HepG2 (cell line): ENCODE results near the gene KATNA1. TPM values are rescaled to one million over a fixed set of nuclear protein-coding genes. Genes with fewer than 3 reads are reported as not detected.

Experiments
- ATAC-seq: fragments of 200-7000 bp; cut with Tn5 transposase; 3 replicates; pipeline ENCODE4 v1.9.1; 2020; ENCODE audit warnings: mild to moderate bottlenecking, moderate library complexity
- BruUV-seq: library from RNA; stranded (reverse); fragments of 400-500 nt; replicated peaks from 2 replicates; lab custom pipeline; 2021; lab: Mats Ljungman, UMichigan
- CTCF ChIA-PET: fragments of 300-600 bp; formaldehyde crosslinking; extraction: SDS; loops from one replicate; lab custom pipeline; 2021; ENCODE audit warnings: low total read pairs, inconsistent platforms, low intra/inter-chr PET ratio; lab: Yijun Ruan, JAX
- POLR2A ChIA-PET: fragments of 350-600 bp; sonication (Branson Sonifier 250); formaldehyde crosslinking; loops from one replicate; lab custom pipeline; 2020; ENCODE audit warnings: antibody characterized with exemption, inconsistent platforms; lab: Yijun Ruan, JAX
- DNase-seq: peaks from one replicate; pipeline ENCODE4 v3.0.0-alpha.2; 2015; ENCODE audit warnings: low spot score
- FAIRE-seq: peaks from 3 replicates; lab custom pipeline; 2011; peaks lifted over from hg19 to GRCh38; lab: Jason Lieb, UNC
- H2AFZ ChIP-seq: one replicate; pipeline ENCODE4 v1.6.1; 2011; ENCODE audit warnings: low read length, inconsistent platforms
- H3K27ac ChIP-seq: fragments of 300-600 bp; 3 replicates; pipeline ENCODE4 v1.8.0; 2011; ENCODE audit warnings: mixed run types, mild to moderate bottlenecking, mixed read lengths, low read length, inconsistent platforms; ENCODE audit not compliant: insufficient read depth; ENCODE audit errors: extremely low read length
- H3K27me3 ChIP-seq, 2 experiments: fragments of 200-600 bp in 1 of 2; 2 replicates in 1 of 2; 3 replicates in 1 of 2; pipeline versions ENCODE4 v1.6.0 to v1.8.0; 2011; ENCODE audit warnings: low read length in 2 of 2, mild to moderate bottlenecking in 2 of 2, moderate library complexity in 2 of 2, inconsistent platforms in 1 of 2; ENCODE audit not compliant: insufficient read depth in 2 of 2, control insufficient read depth in 1 of 2
- H3K36me3 ChIP-seq, 2 experiments: fragments of 200-600 bp in 1 of 2; replicated peaks in 1 of 2; 2 replicates in 1 of 2; 3 replicates in 1 of 2; pipeline versions ENCODE4 v1.5.1 to v1.8.0; 2011; ENCODE audit warnings: low read length in 2 of 2, inconsistent platforms in 1 of 2; ENCODE audit not compliant: insufficient read depth in 2 of 2, control insufficient read depth in 1 of 2
- H3K4me1 ChIP-seq: 2 replicates; pipeline ENCODE4 v1.5.1; 2012; ENCODE audit warnings: low read length, inconsistent platforms; ENCODE audit not compliant: insufficient read depth
- H3K4me2 ChIP-seq: 2 replicates; pipeline ENCODE4 v1.6.0; 2011; ENCODE audit warnings: low read depth, low read length, inconsistent platforms
- H3K4me3 ChIP-seq, 3 experiments: fragments of 200-600 bp in 1 of 3; sonication (generic), shearing (Covaris generic) in 1 of 3; replicated peaks in 1 of 3; 2 replicates each; pipeline ENCODE4 v1.5.1; 2011 to 2016; ENCODE audit warnings: low read length in 3 of 3, inconsistent platforms in 2 of 3, low read depth in 2 of 3, mild to moderate bottlenecking in 2 of 3, control low read depth in 1 of 3, mixed read lengths in 1 of 3; ENCODE audit not compliant: insufficient read depth in 1 of 3
- H3K79me2 ChIP-seq: one replicate; pipeline ENCODE4 v1.6.1; 2011; ENCODE audit warnings: low read length, inconsistent platforms; ENCODE audit not compliant: insufficient read depth
- H3K9ac ChIP-seq: 2 replicates; pipeline ENCODE4 v1.6.0; 2011; ENCODE audit warnings: mild to moderate bottlenecking, low read depth, low read length, inconsistent platforms; ENCODE audit not compliant: insufficient read depth
- H3K9me3 ChIP-seq: 2 replicates; pipeline ENCODE4 v1.5.1; 2012; ENCODE audit warnings: mild to moderate bottlenecking, low read length
- H4K20me1 ChIP-seq: 2 replicates; pipeline ENCODE4 v1.6.0; 2011; ENCODE audit warnings: inconsistent platforms, mild to moderate bottlenecking, low read length, moderate library complexity; ENCODE audit not compliant: insufficient read depth
- DNMT3B ChIP-seq: conservative IDR thresholded peaks from 2 replicates; pipeline ENCODE4 v1.6.1; 2016; ENCODE audit warnings: missing biosample characterization, control low read depth
- FOSL1 ChIP-seq: sonication (generic); formaldehyde crosslinking; IDR thresholded peaks from 2 replicates; pipeline ENCODE4 v1.9.0; 2021; ENCODE audit warnings: missing genetic modification reagents, borderline replicate concordance
- GPN1 ChIP-seq: sonication (generic); formaldehyde crosslinking; IDR thresholded peaks from 2 replicates; pipeline ENCODE4 v1.5.1; 2020; ENCODE audit warnings: missing genetic modification reagents, borderline replicate concordance
- GTF2F1 ChIP-seq: fragments of 150-350 bp; IDR thresholded peaks from 2 replicates; pipeline ENCODE4 v1.6.1; 2014; ENCODE audit warnings: low read length
- KLF6 ChIP-seq: IDR thresholded peaks from 2 replicates; pipeline ENCODE4 v1.8.0; 2016; ENCODE audit warnings: missing biosample characterization, missing genetic modification reagents
- RCOR2 ChIP-seq: IDR thresholded peaks from 2 replicates; pipeline ENCODE4 v1.6.1; 2016; ENCODE audit warnings: missing biosample characterization, missing genetic modification reagents
- RERE ChIP-seq: IDR thresholded peaks from 2 replicates; pipeline ENCODE4 v1.6.1; 2016; ENCODE audit warnings: low read depth, missing genetic modification reagents, missing compliant biosample characterization
- RFX3 ChIP-seq: IDR thresholded peaks from 2 replicates; pipeline ENCODE4 v1.6.1; 2016; ENCODE audit warnings: missing biosample characterization, missing genetic modification reagents
- SIX4 ChIP-seq: sonication (generic); formaldehyde crosslinking; IDR thresholded peaks from 2 replicates; pipeline ENCODE4 v1.4.0; 2020; ENCODE audit warnings: missing genetic modification reagents
- SMAD3 ChIP-seq: sonication (generic); formaldehyde crosslinking; IDR thresholded peaks from 2 replicates; pipeline ENCODE4 v1.4.0; 2020; ENCODE audit warnings: missing genetic modification reagents
- TBL1XR1 ChIP-seq: fragments of 150-350 bp; IDR thresholded peaks from 2 replicates; pipeline ENCODE4 v1.6.1; 2014; ENCODE audit warnings: borderline replicate concordance, low read length; ENCODE audit not compliant: partially characterized antibody
- TGIF2 ChIP-seq: IDR thresholded peaks from 2 replicates; pipeline ENCODE4 v1.6.1; 2016; ENCODE audit warnings: control low read depth, missing compliant biosample characterization
- TSC22D2 ChIP-seq: sonication (generic); formaldehyde crosslinking; IDR thresholded peaks from 2 replicates; pipeline ENCODE4 v1.5.1; 2020; ENCODE audit warnings: missing genetic modification reagents, mild to moderate bottlenecking, borderline replicate concordance
- ZNF460 ChIP-seq: sonication (generic); formaldehyde crosslinking; IDR thresholded peaks from 2 replicates; pipeline ENCODE4 v1.5.1; 2020; ENCODE audit warnings: missing genetic modification reagents, mild to moderate bottlenecking, borderline replicate concordance
- ZNF674 ChIP-seq: sonication (generic); formaldehyde crosslinking; IDR thresholded peaks from 2 replicates; pipeline ENCODE4 v1.5.0; 2020; ENCODE audit warnings: low read depth, mild to moderate bottlenecking, missing genetic modification reagents
- ZNF703 ChIP-seq: sonication (generic); formaldehyde crosslinking; IDR thresholded peaks from 2 replicates; pipeline ENCODE4 v1.5.1; 2020; ENCODE audit warnings: missing genetic modification reagents, mild to moderate bottlenecking, moderate library complexity, borderline replicate concordance
- ZNF724P ChIP-seq: sonication (generic); formaldehyde crosslinking; IDR thresholded peaks from 2 replicates; pipeline ENCODE4 v1.8.0; 2022; ENCODE audit warnings: missing genetic modification reagents, borderline replicate concordance
- WGBS: methylation state at CpG from one replicate; pipeline ENCODE4 v1.1.6; 2017; ENCODE audit warnings: low lambda C conversion rate; 5-methylcytosine and 5-hydroxymethylcytosine counted together
- in situ Hi-C: cut with HindIII; loops from 2 replicates; pipeline ENCODE4 v1.10.0; 2017; ENCODE audit warnings: low pct_unique_long_range_greater_than_20kb; ENCODE audit not compliant: extremely low pct_ligation_motif_present
- intact Hi-C: fragments of 100-400 bp; cut with micrococcal nuclease; formaldehyde crosslinking; loops from one replicate; pipeline ENCODE4 v1.10.0; 2022; ENCODE audit not compliant: unreplicated experiment
- polyA plus RNA-seq, 8 experiments: library from polyadenylated mRNA; depleted of rRNA in 3 of 8; stranded (reverse) in 7 of 8; unstranded in 1 of 8; fragments of >200 nt; fragmentation: Illumina TruSeq in 4 of 8; extraction: Trizol in 4 of 8; gene quantifications; 2 replicates each; pipeline versions ENCODE4 v1.2.1 to v1.2.3, GENCODE V29; 2011 to 2016; ENCODE audit warnings: low read depth in 4 of 8, missing spikeins in 1 of 8, mixed read lengths in 1 of 8; ENCODE audit not compliant: insufficient read depth in 1 of 8
- total RNA-seq, 5 experiments: library from RNA; depleted of rRNA; stranded (reverse); fragments of >200 nt; fragmentation: Illumina TruSeq; extraction: Trizol; gene quantifications; 2 replicates each; pipeline ENCODE4 v1.2.3, GENCODE V29; 2016; ENCODE audit warnings: low read depth in 1 of 5
- TF ChIP-seq, protein P1 (sequence below): sonication (generic); formaldehyde crosslinking; IDR thresholded peaks from 2 replicates; pipeline ENCODE4 v1.4.0; 2020; ENCODE audit warnings: missing genetic modification reagents, low read depth, mild to moderate bottlenecking, borderline replicate concordance
- TF ChIP-seq, protein P2 (sequence below): sonication (generic); formaldehyde crosslinking; IDR thresholded peaks from 2 replicates; pipeline ENCODE4 v1.5.0; 2020; ENCODE audit warnings: mild to moderate bottlenecking, missing genetic modification reagents

KATNA1 gene
- total and polyA plus RNA-seq, 2 of the 13 experiments (the other 11 are each of a cell fraction or from before 2014, with no cell fraction given), result 14.8 to 25.3 TPM

DNA sequence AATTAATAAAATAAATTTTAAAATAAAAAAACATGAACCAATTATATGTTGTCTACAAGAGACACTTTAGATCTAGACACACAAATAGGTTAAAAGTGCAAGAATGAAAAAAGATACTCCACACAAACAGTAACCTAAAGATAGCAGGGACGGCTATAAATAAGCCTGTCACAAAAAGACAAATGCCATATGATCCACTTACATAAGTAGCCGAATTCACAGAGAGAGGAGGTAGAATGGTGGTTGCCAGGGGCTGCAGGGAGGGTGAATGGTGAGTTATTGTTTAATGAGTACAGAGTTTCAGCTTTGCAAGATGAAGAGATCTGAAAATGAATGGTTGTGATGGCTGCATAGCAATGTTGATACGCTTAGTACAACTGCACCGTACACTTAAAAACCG is 32.7 kb downstream of the KATNA1 start:
- H3K4me2 ChIP-seq, result no peak overlapping the region
- no peak for ATAC-seq
- ChIA-PET POLR2A (no interaction called here), CTCF (no interaction called here)
- no peak overlapping the region for H2AFZ ChIP-seq
- in situ Hi-C loops (no loop called here), intact Hi-C loops (no loop called here)
- TF ChIP-seq ZNF703 (CRISPR knock-in tag) (no peak), GPN1 (CRISPR knock-in tag) (no peak), RCOR2 (no peak), TBL1XR1 (no peak), SMAD3 (no peak), RERE (no peak), RFX3 (CRISPR knock-in tag) (no peak), FOSL1 (CRISPR knock-in tag) (no peak), DNMT3B (CRISPR knock-in tag) (no peak), ZNF674 (CRISPR knock-in tag) (no peak), GTF2F1 (no peak), KLF6 (CRISPR knock-in tag) (no peak), ZNF460 (CRISPR knock-in tag) (no peak), ZNF724P (CRISPR knock-in tag) (no peak), TGIF2 (CRISPR knock-in tag) (no peak), TSC22D2 (CRISPR knock-in tag) (no peak), SIX4 (no peak)
- TF ChIP-seq, protein P1, sequence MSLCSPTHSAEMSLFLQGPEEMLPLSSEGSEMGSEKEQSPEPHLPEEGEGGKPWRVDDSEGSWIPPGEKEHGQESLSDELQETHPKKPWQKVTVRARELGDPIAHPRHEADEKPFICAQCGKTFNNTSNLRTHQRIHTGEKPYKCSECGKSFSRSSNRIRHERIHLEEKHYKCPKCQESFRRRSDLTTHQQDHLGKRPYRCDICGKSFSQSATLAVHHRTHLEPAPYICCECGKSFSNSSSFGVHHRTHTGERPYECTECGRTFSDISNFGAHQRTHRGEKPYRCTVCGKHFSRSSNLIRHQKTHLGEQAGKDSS (CRISPR knock-in tag), result no peak
- TF ChIP-seq, protein P2, sequence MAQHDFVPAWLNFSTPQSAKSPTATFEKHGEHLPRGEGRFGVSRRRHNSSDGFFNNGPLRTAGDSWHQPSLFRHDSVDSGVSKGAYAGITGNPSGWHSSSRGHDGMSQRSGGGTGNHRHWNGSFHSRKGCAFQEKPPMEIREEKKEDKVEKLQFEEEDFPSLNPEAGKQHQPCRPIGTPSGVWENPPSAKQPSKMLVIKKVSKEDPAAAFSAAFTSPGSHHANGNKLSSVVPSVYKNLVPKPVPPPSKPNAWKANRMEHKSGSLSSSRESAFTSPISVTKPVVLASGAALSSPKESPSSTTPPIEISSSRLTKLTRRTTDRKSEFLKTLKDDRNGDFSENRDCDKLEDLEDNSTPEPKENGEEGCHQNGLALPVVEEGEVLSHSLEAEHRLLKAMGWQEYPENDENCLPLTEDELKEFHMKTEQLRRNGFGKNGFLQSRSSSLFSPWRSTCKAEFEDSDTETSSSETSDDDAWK (CRISPR knock-in tag), result no peak
- no peak overlapping the region for H3K4me3 ChIP-seq
- 96% methylated on average over 5 of the region's 5 CpGs for WGBS
- no peaks in the 10 kb centered on the region for H3K79me2 ChIP-seq
- peaks cover 13% of the 10 kb centered on the region for H3K9me3 ChIP-seq
- DNase-seq, result no peak
- FAIRE-seq, result no peak
- no peaks in the 10 kb centered on the region for H3K27me3 ChIP-seq
- no peak overlapping the region for H3K27ac ChIP-seq
- H3K9ac ChIP-seq, result no peak overlapping the region
- H3K36me3 ChIP-seq, result peaks cover 0 to 11% of the 10 kb centered on the region in 2 experiments; a peak in 2 of 5 replicates
- no TSS peak for BruUV-seq
- no peaks in the 10 kb centered on the region; the same call in 1 of the 2 replicates for H4K20me1 ChIP-seq
- H3K4me1 ChIP-seq, result no peaks in the 10 kb centered on the region
